Measurements from ENCODE around the gene GINS2. TPM values are rescaled to one million over a fixed set of nuclear protein-coding genes. Genes with fewer than 3 reads are reported as not detected.

Gene GINS2
- total RNA-seq, 2 experiments from 2014 or later = 71.5 to 74.1 TPM

- Mint-ChIP-seq H3K4me1 (no peaks in the 10 kb centered on the region), H3K27ac (no peak overlapping the region)
Measured at GRCh38 chr16:85706449-85707034, 17.8 kb upstream of the GINS2 start.

GRCh38 chr16:85704900-85705846, 16.4 kb upstream of the GINS2 start:
- no peak overlapping the region for H3K27ac Mint-ChIP-seq
- no peaks in the 10 kb centered on the region for H3K4me1 Mint-ChIP-seq
- no peaks in the 10 kb centered on the region for H3K36me3 Mint-ChIP-seq
- H3K4me3 Mint-ChIP-seq = no peak overlapping the region
- H3K9me3 Mint-ChIP-seq = no peaks in the 10 kb centered on the region
- H3K27me3 Mint-ChIP-seq = no peaks in the 10 kb centered on the region
- DNase-seq = no peak

More at GRCh38 chr16:85706449-85707034, 17.8 kb upstream of the GINS2 start:
- no peak overlapping the region for H3K4me3 Mint-ChIP-seq
- no peaks in the 10 kb centered on the region for H3K9me3 Mint-ChIP-seq
- no peaks in the 10 kb centered on the region for H3K36me3 Mint-ChIP-seq
- DNase-seq = no peak
- no peaks in the 10 kb centered on the region for H3K27me3 Mint-ChIP-seq

- no peaks in the 10 kb centered on the region for H3K9me3 Mint-ChIP-seq
- no peak for DNase-seq
- no peaks in the 10 kb centered on the region for H3K27me3 Mint-ChIP-seq
- no peaks in the 10 kb centered on the region for H3K36me3 Mint-ChIP-seq
- no peak overlapping the region for H3K4me3 Mint-ChIP-seq
- no peaks in the 10 kb centered on the region for H3K4me1 Mint-ChIP-seq
- no peak overlapping the region for H3K27ac Mint-ChIP-seq
Measured at GRCh38 chr16:85704011-85704410, 15.3 kb upstream of the GINS2 start.

- Mint-ChIP-seq H3K27me3 (peaks cover 5% of the 10 kb centered on the region), H3K4me1 (no peaks in the 10 kb centered on the region), H3K27ac (no peak overlapping the region), H3K36me3 (no peaks in the 10 kb centered on the region), H3K4me3 (no peak overlapping the region), H3K9me3 (no peaks in the 10 kb centered on the region)
- no peak for DNase-seq
Measured at GRCh38 chr16:85699628-85700027, 10.9 kb upstream of the GINS2 start.

- no peaks in the 10 kb centered on the region for H3K36me3 Mint-ChIP-seq
- no peak overlapping the region for H3K27ac Mint-ChIP-seq
- DNase-seq = no peak
- no peaks in the 10 kb centered on the region for H3K9me3 Mint-ChIP-seq
- no peaks in the 10 kb centered on the region for H3K4me1 Mint-ChIP-seq
- peaks cover 5% of the 10 kb centered on the region for H3K27me3 Mint-ChIP-seq
- H3K4me3 Mint-ChIP-seq = no peak overlapping the region
Measured at GRCh38 chr16:85698935-85699558, 10.3 kb upstream of the GINS2 start.

GRCh38 chr16:85698459-85698891, 9.7 kb upstream of the GINS2 start:
- no peaks in the 10 kb centered on the region for H3K9me3 Mint-ChIP-seq
- peaks cover 7% of the 10 kb centered on the region for H3K27me3 Mint-ChIP-seq
- no peak for DNase-seq
- H3K36me3 Mint-ChIP-seq = no peaks in the 10 kb centered on the region
- H3K4me1 Mint-ChIP-seq = no peaks in the 10 kb centered on the region
- H3K27ac Mint-ChIP-seq = no peak overlapping the region
- H3K4me3 Mint-ChIP-seq = no peak overlapping the region

GRCh38 chr16:85697431-85697830, 8.7 kb upstream of the GINS2 start:
- Mint-ChIP-seq H3K4me1 (no peaks in the 10 kb centered on the region), H3K9me3 (no peaks in the 10 kb centered on the region), H3K36me3 (no peaks in the 10 kb centered on the region), H3K4me3 (no peak overlapping the region), H3K27ac (no peak overlapping the region), H3K27me3 (peaks cover 13% of the 10 kb centered on the region)
- DNase-seq = no peak

- H3K4me1 Mint-ChIP-seq = no peaks in the 10 kb centered on the region
- H3K4me3 Mint-ChIP-seq = no peak overlapping the region
- no peaks in the 10 kb centered on the region for H3K36me3 Mint-ChIP-seq
- H3K27ac Mint-ChIP-seq = no peak overlapping the region
- DNase-seq = no peak
- peaks cover 13% of the 10 kb centered on the region for H3K27me3 Mint-ChIP-seq
- H3K9me3 Mint-ChIP-seq = no peaks in the 10 kb centered on the region
Measured at GRCh38 chr16:85696781-85697180, 8.0 kb upstream of the GINS2 start.

GRCh38 chr16:85695196-85696128, 6.7 kb upstream of the GINS2 start:
- Mint-ChIP-seq H3K4me1 (no peaks in the 10 kb centered on the region), H3K9me3 (no peaks in the 10 kb centered on the region), H3K27ac (no peak overlapping the region), H3K27me3 (peaks cover 22% of the 10 kb centered on the region), H3K4me3 (no peak overlapping the region), H3K36me3 (no peaks in the 10 kb centered on the region)
- DNase-seq = no peak

- H3K4me3 Mint-ChIP-seq = no peak overlapping the region
- DNase-seq = no peak
- no peaks in the 10 kb centered on the region for H3K9me3 Mint-ChIP-seq
- peaks cover 25% of the 10 kb centered on the region for H3K27me3 Mint-ChIP-seq
- H3K36me3 Mint-ChIP-seq = peaks cover 16% of the 10 kb centered on the region
- no peak overlapping the region for H3K27ac Mint-ChIP-seq
- peaks cover 12% of the 10 kb centered on the region for H3K4me1 Mint-ChIP-seq
Measured at GRCh38 chr16:85690469-85691064, 1.8 kb upstream of the GINS2 start.

- H3K27me3 Mint-ChIP-seq = peaks cover 25% of the 10 kb centered on the region
- no peak overlapping the region for H3K4me3 Mint-ChIP-seq
- no peaks in the 10 kb centered on the region for H3K9me3 Mint-ChIP-seq
- peaks cover 16% of the 10 kb centered on the region for H3K36me3 Mint-ChIP-seq
- no peak overlapping the region for H3K27ac Mint-ChIP-seq
- peaks cover 12% of the 10 kb centered on the region for H3K4me1 Mint-ChIP-seq
- no peak for DNase-seq
Measured at GRCh38 chr16:85689950-85690320, 1.2 kb upstream of the GINS2 start.

- Mint-ChIP-seq H3K27me3 (peaks cover 25% of the 10 kb centered on the region), H3K9me3 (no peaks in the 10 kb centered on the region), H3K27ac (no peak overlapping the region), H3K4me1 (peaks cover 12% of the 10 kb centered on the region), H3K36me3 (peaks cover 18% of the 10 kb centered on the region), H3K4me3 (peak overlapping the region; percentile 78)
- DNase-seq = no peak
Measured at GRCh38 chr16:85689285-85689949, 663 bp upstream of the GINS2 start.

GRCh38 chr16:85687651-85688471, 893 bp downstream of the GINS2 start:
- Mint-ChIP-seq H3K9me3 (no peaks in the 10 kb centered on the region), H3K36me3 (peaks cover 23% of the 10 kb centered on the region), H3K27me3 (peaks cover 17% of the 10 kb centered on the region), H3K4me3 (peak overlapping the region; percentile 89), H3K27ac (peak overlapping the region; percentile 84), H3K4me1 (peaks cover 12% of the 10 kb centered on the region)
- no peak for DNase-seq

Data from activated naive CD8-positive, alpha-beta T cell treated with anti-CD3 and anti-CD28 coated beads for 36 hours (primary cell).